ENCODE results near the gene CHCHD3. TPM values are rescaled to one million over a fixed set of nuclear protein-coding genes. Genes with fewer than 3 reads are reported as not detected.

Gene CHCHD3
- total and polyA plus RNA-seq, 9 of the 15 experiments (the other 6 are each of a cell fraction or from before 2014, with no cell fraction given): 66.2 to 279 (median 204) TPM

- no peak for TF ChIP-seq E2F8 (IDR thresholded peaks at IDR 0.05; ENCODE audit: low read depth, partially characterized antibody)
- TF ChIP-seq ZNF165 (CRISPR knock-in tag; IDR thresholded peaks at IDR 0.05; ENCODE audit: borderline replicate concordance): no peak
- TF ChIP-seq RFX7 (CRISPR knock-in tag; IDR thresholded peaks at IDR 0.05): no peak
- TF ChIP-seq E2F1 (CRISPR knock-in tag; IDR thresholded peaks at IDR 0.05): no peak
Measured at GRCh38 chr7:132752431-132752830, 329.5 kb downstream of the CHCHD3 start (continued).

GRCh38 chr7:132751244-132751647 lies 330.6 kb downstream of the CHCHD3 start:
- Histone ChIP-seq H3K4me1 (replicated peaks in 1 of 2; ENCODE audit: control insufficient read depth in 2 of 2, insufficient read depth in 2 of 2, low read length in 2 of 2) (no peaks in the 10 kb centered on the region), H3K4me3 (no peak overlapping the region), H3K79me2 (ENCODE audit: control insufficient read depth, insufficient read depth, low read length) (no peaks in the 10 kb centered on the region), H3K9ac (ENCODE audit: insufficient read depth in 1 of 2, low read depth in 2 of 2, low read length in 2 of 2) (no peak overlapping the region), H3K27me3 (ENCODE audit: control insufficient read depth in 2 of 2, insufficient read depth in 2 of 2, low read length in 2 of 2) (peaks cover 34 to 50% of the 10 kb centered on the region in 2 experiments), H3K27ac (ENCODE audit: extremely low read depth, low read depth, low read length) (no peak overlapping the region), H3K9me3 (replicated peaks; ENCODE audit: control insufficient read depth, insufficient read depth, low read depth, low read length) (no peaks in the 10 kb centered on the region), H2AFZ (ENCODE audit: low read depth, low read length) (no peak overlapping the region), H4K20me1 (replicated peaks; ENCODE audit: control insufficient read depth, insufficient read depth, low read length) (no peaks in the 10 kb centered on the region), H3K9me1 (ENCODE audit: control insufficient read depth, insufficient read depth, low read length) (no peaks in the 10 kb centered on the region), H3K36me3 (ENCODE audit: control insufficient read depth, insufficient read depth, low read length) (no peaks in the 10 kb centered on the region), H3K4me2 (ENCODE audit: insufficient read depth, low read length) (no peak overlapping the region)
- intact Hi-C loops (cut with micrococcal nuclease): no loop called here
- FAIRE-seq (no peak), ATAC-seq (no peak), DNase-seq (ENCODE audit: extremely low read depth in 1 of 4, low spot score in 3 of 4) (no peak)
- under 1% methylated on average over 8 of the region's 8 CpGs for WGBS (ENCODE audit: insufficient coverage, low coverage, missing lambda C conversion rate)
- BruUV-seq (replicated peaks): no TSS peak
- POLR2A ChIA-PET: interaction anchor here (0.5 to 1.9 kb wide), 3 partner anchors 10 to 1561 kb away, joined by 3 to 7 read pairs (median 3); no protein-coding TSS in a partner anchor
- TF ChIP-seq ZNF140 (CRISPR knock-in tag; IDR thresholded peaks at IDR 0.05): no peak
- peak; percentile 45 to 53; a peak in 1 of 4 replicates for TF ChIP-seq KDM1A (IDR thresholded peaks at IDR 0.05)
- TF ChIP-seq RFX1 (IDR thresholded peaks at IDR 0.05): peak; percentile 72
- CTCF ChIA-PET (ENCODE audit: low intra/inter-chr PET ratio): no interaction called here
- in situ Hi-C loops (cut with MboI): no loop called here

Measured in K562 (cell line).